ENCODE data around the gene ARID3B. TPM values are rescaled to one million over a fixed set of nuclear protein-coding genes. Genes with fewer than 3 reads are reported as not detected.

ARID3B gene
- total and polyA plus RNA-seq, 12 donors, result 1.0 to 7.1 (median 3.5) TPM

DNA sequence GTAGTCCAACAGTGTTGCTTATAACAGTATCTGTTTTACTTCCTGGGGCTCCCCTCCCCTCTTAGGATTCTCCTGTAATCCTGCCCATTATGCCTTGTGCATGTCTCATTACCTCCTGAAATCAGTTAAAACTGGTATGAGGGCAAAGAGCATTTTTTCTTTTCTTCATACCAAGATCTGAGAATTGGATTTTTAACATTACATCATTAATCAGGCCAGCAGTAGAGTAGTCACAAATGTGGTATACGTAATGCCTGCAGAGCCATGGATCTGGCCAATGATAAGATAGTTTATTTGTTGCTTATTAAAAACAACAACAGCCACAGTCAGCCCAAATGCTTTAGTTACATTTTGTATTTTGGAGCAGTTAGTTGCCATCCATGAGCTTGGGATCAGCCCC lies 23.2 kb downstream of the ARID3B start:
- no peak overlapping the region for H3K27ac ChIP-seq
- no peak overlapping the region for H3K4me3 ChIP-seq
- H3K27me3 ChIP-seq, result no peaks in the 10 kb centered on the region
- TF ChIP-seq POLR2A (IDR thresholded peaks at IDR 0.05), result no peak
- TF ChIP-seq, protein P1, sequence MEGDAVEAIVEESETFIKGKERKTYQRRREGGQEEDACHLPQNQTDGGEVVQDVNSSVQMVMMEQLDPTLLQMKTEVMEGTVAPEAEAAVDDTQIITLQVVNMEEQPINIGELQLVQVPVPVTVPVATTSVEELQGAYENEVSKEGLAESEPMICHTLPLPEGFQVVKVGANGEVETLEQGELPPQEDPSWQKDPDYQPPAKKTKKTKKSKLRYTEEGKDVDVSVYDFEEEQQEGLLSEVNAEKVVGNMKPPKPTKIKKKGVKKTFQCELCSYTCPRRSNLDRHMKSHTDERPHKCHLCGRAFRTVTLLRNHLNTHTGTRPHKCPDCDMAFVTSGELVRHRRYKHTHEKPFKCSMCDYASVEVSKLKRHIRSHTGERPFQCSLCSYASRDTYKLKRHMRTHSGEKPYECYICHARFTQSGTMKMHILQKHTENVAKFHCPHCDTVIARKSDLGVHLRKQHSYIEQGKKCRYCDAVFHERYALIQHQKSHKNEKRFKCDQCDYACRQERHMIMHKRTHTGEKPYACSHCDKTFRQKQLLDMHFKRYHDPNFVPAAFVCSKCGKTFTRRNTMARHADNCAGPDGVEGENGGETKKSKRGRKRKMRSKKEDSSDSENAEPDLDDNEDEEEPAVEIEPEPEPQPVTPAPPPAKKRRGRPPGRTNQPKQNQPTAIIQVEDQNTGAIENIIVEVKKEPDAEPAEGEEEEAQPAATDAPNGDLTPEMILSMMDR (IDR thresholded peaks at IDR 0.05), result no peak
- no peak for DNase-seq
- H3K36me3 ChIP-seq (replicated peaks in 1 of 2), result no peaks in the 10 kb centered on the region
- WGBS, 4 donors, result 93 to 100% (median 98%) methylated on average over 1 of the region's 1 CpG
- H3K9me3 ChIP-seq (replicated peaks in 1 of 3), result no peaks in the 10 kb centered on the region
- H3K4me1 ChIP-seq (replicated peaks in 1 of 2), result no peaks in the 10 kb centered on the region
- intact Hi-C loops (cut with DNase I), result no loop called here

DNA sequence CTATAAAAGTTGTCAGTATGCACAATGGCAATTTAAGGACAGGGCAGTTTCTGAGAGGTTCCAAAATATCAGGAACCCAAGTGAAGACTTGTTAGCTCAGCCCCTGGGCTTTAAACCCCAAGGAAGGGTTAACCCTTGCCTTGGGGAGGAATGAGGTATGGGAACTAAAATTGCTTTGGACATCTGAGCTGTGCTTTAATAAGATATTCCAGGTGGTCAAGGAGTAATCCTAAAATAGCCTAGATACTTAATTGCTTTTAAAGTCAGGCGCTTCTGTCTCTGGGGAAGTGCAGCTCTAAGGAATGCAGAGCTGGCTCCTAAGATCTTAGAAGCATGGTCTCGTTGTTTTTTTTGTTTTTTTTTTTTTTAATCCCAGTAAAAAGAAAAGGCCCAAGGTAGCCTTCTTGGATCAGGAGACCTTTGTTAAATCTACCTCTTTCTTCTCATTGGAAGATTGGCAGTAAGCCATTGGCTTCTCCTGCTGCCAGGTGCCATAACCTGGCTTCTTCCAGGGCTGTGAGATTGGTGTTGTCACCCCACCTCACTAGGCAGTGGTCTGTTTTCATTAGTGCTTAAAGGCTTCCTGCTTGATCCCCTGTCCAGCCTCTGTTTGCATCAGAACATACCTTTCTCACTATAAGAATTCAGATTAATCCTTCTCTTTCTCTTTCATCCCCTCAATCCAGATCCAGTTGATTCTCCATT lies 24.5 kb downstream of the ARID3B start:
- H3K27me3 ChIP-seq, result no peaks in the 10 kb centered on the region
- intact Hi-C loops (cut with DNase I), result no loop called here
- H3K4me1 ChIP-seq (replicated peaks in 1 of 2), result peaks cover 0 to 6% of the 10 kb centered on the region in 2 donors
- TF ChIP-seq, protein P1 (IDR thresholded peaks at IDR 0.05), result no peak
- no peak for TF ChIP-seq POLR2A (IDR thresholded peaks at IDR 0.05)
- no peaks in the 10 kb centered on the region for H3K36me3 ChIP-seq (replicated peaks in 1 of 2)
- no peaks in the 10 kb centered on the region for H3K9me3 ChIP-seq (replicated peaks in 1 of 3)
- no peak overlapping the region for H3K4me3 ChIP-seq
- 73 to 88% (median 81%) methylated on average over 2 of the region's 2 CpGs for WGBS, 4 donors
- H3K27ac ChIP-seq, result no peak overlapping the region
- no peak for DNase-seq

DNA sequence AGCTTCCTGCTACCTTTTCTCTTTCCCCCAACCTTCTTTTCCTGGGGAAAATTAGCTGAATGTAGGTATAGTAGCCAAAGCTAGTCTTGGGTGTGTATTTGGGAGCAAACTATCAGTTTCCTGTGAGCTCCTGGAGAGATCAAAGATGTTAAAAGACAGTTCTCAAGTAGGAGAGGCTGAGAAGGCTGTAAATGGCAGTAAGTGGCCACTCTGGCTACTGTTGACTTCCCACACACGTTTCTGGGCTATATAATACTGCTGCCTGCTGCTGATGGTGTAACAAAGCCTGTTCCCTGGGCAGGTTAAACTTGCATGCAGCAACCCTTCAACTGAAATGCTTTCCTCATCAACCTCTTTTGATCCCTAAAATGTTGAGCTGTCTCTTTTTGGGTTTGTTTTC lies 27.6 kb downstream of the ARID3B start:
- TF ChIP-seq, protein P1 (IDR thresholded peaks at IDR 0.05), result no peak
- no peak for TF ChIP-seq POLR2A (IDR thresholded peaks at IDR 0.05)
- DNase-seq, result no peak
- Histone ChIP-seq H3K4me3 (no peak overlapping the region), H3K27me3 (no peaks in the 10 kb centered on the region), H3K9me3 (replicated peaks in 1 of 3) (no peaks in the 10 kb centered on the region), H3K36me3 (replicated peaks in 1 of 2) (peaks cover 0 to 7% of the 10 kb centered on the region in 2 donors), H3K27ac (no peak overlapping the region), H3K4me1 (replicated peaks in 1 of 2) (peaks cover 0 to 9% of the 10 kb centered on the region in 2 donors)
- 55 to 70% (median 66%) methylated on average over 1 of the region's 1 CpG for WGBS, 4 donors
- intact Hi-C loops (cut with DNase I), result no loop called here

DNA sequence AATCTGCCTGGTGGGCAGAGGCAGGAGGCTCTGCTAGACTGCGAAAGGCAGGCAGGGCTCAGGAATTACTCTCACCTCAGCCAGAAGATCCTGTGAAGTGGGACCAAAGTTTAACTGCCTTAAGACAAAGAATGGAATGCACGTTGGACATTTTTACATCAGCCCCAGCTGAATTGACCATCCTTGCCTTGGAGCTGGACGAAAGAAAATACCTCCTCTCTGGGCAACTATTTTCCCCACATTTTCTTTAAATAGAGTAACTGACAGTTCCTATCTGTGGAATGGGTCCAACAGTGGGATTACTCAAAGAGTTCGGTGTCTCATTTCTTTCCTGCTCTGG lies 28.7 kb downstream of the ARID3B start:
- WGBS, 4 donors, result 86 to 89% (median 88%) methylated on average over 4 of the region's 4 CpGs
- DNase-seq, result no peak
- peaks cover 0 to 14% of the 10 kb centered on the region in 2 donors for H3K36me3 ChIP-seq (replicated peaks in 1 of 2)
- H3K27ac ChIP-seq, result no peak overlapping the region
- no peak for TF ChIP-seq POLR2A (IDR thresholded peaks at IDR 0.05)
- TF ChIP-seq, protein P1 (IDR thresholded peaks at IDR 0.05), result no peak
- H3K4me3 ChIP-seq, result no peak overlapping the region
- peaks cover 0 to 9% of the 10 kb centered on the region in 2 donors for H3K4me1 ChIP-seq (replicated peaks in 1 of 2)
- no peaks in the 10 kb centered on the region for H3K9me3 ChIP-seq (replicated peaks in 1 of 3)
- intact Hi-C loops (cut with DNase I), result no loop called here
- no peaks in the 10 kb centered on the region for H3K27me3 ChIP-seq

All from adrenal gland (tissue), 12 donors.